Right lobe of liver (tissue), 4 donors: ENCODE measurements around the gene DEPDC5.

ENCODE experiments used
- CTCF ChIP-seq, 4 donors: fragments of 200-600 bp in 3 of 4; fragments of 450-650 bp in 1 of 4; IDR thresholded peaks; one replicate each; pipeline versions ENCODE4 v1.5.1 to v1.8.0; 2016 to 2022; ENCODE audit warnings: antibody characterized with exemption in 4 of 4, mild to moderate bottlenecking in 2 of 4
- POLR2A ChIP-seq: fragments of 450-650 bp; IDR thresholded peaks from one replicate; pipeline ENCODE4 v1.6.1; 2017; ENCODE audit warnings: antibody characterized with exemption, mild to moderate bottlenecking
- donor health status: DM: no; HTN: no; CAD: no.
- donor health status: DM: no; HTN: no; CAD: no.
- donor health status: DM: no; HTN: yes; CAD: no.

- TF ChIP-seq POLR2A (no peak), CTCF (IDR thresholded peaks at IDR 0.05) (no peak)
These were observed 197.6 kb downstream of the DEPDC5 start for GRCh38 chr22:31951194-31952093.
